Measurements from ENCODE around the gene DDA1. TPM values are rescaled to one million over a fixed set of nuclear protein-coding genes. Genes with fewer than 3 reads are reported as not detected.

The DDA1 gene
- total RNA-seq, 1 donor from 2014 or later: 81.2 TPM

DNA sequence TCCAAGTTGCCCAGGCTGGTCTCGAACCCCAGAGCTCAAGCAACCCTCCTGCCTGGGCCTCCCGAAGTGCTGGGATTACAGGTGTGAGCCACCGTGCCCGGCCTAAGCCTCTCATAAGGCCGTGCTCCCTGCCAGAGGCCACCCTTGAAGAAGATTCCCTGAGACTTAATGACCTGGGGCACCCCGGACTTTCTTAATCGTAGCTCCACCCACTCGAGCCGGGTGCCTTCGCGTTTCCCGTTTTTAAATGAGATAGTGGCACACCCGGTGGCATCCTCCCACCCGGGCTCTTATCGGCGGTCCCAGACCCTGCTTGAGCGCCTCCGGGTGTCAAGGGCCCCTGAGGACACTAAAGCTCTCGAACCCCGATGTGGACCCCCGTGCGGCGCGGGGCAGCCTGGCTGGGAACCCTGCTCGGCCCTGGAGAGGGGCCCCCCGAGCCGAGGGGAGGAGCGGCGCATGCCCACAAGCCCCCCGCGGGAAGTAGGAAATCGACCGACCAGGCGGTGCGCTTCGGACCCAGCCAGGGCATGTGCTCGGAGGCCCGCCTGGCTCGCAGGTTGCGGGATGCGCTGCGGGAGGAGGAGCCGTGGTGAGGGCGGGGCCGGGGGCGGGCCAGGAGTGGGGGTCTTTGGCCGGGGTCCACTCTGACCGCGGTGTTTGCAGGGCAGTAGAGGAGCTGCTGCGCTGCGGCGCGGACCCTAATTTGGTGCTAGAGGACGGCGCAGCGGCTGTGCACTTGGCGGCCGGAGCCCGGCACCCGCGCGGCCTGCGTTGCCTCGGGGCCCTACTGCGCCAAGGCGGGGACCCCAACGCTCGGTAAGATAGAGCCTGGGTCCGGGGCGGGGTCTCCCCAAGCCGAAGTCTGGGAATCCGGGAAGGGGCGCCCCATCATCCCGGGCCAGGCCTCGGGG, 27.7 kb upstream of the DDA1 start, which contains the start of gene ANKLE1:
Gene ANKLE1 (plus strand): TSS at position 511 of the 914 bp plus-strand sequence. CDS start 20 bp downstream, at position 531.
- TF ChIP-seq, protein P1, sequence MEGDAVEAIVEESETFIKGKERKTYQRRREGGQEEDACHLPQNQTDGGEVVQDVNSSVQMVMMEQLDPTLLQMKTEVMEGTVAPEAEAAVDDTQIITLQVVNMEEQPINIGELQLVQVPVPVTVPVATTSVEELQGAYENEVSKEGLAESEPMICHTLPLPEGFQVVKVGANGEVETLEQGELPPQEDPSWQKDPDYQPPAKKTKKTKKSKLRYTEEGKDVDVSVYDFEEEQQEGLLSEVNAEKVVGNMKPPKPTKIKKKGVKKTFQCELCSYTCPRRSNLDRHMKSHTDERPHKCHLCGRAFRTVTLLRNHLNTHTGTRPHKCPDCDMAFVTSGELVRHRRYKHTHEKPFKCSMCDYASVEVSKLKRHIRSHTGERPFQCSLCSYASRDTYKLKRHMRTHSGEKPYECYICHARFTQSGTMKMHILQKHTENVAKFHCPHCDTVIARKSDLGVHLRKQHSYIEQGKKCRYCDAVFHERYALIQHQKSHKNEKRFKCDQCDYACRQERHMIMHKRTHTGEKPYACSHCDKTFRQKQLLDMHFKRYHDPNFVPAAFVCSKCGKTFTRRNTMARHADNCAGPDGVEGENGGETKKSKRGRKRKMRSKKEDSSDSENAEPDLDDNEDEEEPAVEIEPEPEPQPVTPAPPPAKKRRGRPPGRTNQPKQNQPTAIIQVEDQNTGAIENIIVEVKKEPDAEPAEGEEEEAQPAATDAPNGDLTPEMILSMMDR (IDR thresholded peaks at IDR 0.05; ENCODE audit: partially characterized antibody, unreplicated experiment): no peak
- H3K36me3 Mint-ChIP-seq (ENCODE audit: unreplicated experiment): no peaks in the 10 kb centered on the region
- peaks cover 2% of the 10 kb centered on the region for H3K4me1 Mint-ChIP-seq (ENCODE audit: low read depth, unreplicated experiment)
- peak within 1 kb of the TSS; percentile 84 for H3K4me3 Mint-ChIP-seq (ENCODE audit: unreplicated experiment)
- H3K27ac Mint-ChIP-seq (ENCODE audit: unreplicated experiment): peak within 1 kb of the TSS; percentile 79
- DNase-seq: peak; percentile 78
- H3K27me3 Mint-ChIP-seq (ENCODE audit: unreplicated experiment): peaks cover 2% of the 10 kb centered on the region
- peaks cover 2% of the 10 kb centered on the region for H3K9me3 Mint-ChIP-seq (ENCODE audit: unreplicated experiment)

DNA sequence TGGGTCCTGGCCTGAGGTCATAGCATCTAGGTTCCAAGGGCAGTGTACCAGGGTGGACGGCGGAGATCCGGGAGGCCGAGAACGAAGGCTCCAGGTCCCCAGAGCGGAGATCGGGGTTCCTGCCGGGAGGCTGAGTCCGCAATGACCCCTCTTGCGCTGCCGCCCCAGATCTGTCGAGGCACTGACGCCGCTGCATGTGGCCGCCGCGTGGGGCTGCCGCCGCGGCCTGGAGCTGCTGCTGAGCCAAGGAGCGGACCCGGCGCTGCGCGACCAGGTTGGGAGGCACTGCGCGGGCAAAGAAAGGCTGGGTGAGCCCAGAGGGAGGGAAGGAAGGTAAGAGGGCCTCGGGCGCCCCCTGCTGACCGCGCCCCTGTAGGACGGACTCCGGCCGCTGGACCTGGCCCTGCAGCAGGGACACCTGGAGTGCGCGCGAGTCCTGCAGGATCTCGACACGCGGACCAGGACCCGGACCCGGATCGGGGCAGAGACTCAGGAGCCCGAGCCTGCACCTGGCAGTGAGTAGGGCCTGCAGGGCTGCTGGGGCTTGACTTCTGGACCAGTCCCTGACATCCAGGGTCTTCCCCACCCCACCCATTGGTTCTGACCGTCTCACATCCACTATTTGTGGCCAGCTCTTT, 26.8 kb upstream of the DDA1 start:
- TF ChIP-seq, protein P1 (IDR thresholded peaks at IDR 0.05; ENCODE audit: partially characterized antibody, unreplicated experiment): peak; percentile 94
- Mint-ChIP-seq H3K27ac (ENCODE audit: unreplicated experiment) (peak overlapping the region; percentile 79), H3K36me3 (ENCODE audit: unreplicated experiment) (no peaks in the 10 kb centered on the region), H3K4me1 (ENCODE audit: low read depth, unreplicated experiment) (peaks cover 2% of the 10 kb centered on the region), H3K9me3 (ENCODE audit: unreplicated experiment) (peaks cover 2% of the 10 kb centered on the region), H3K27me3 (ENCODE audit: unreplicated experiment) (peaks cover 2% of the 10 kb centered on the region), H3K4me3 (ENCODE audit: unreplicated experiment) (peak overlapping the region; percentile 84)
- peak; percentile 92 for DNase-seq

DNA sequence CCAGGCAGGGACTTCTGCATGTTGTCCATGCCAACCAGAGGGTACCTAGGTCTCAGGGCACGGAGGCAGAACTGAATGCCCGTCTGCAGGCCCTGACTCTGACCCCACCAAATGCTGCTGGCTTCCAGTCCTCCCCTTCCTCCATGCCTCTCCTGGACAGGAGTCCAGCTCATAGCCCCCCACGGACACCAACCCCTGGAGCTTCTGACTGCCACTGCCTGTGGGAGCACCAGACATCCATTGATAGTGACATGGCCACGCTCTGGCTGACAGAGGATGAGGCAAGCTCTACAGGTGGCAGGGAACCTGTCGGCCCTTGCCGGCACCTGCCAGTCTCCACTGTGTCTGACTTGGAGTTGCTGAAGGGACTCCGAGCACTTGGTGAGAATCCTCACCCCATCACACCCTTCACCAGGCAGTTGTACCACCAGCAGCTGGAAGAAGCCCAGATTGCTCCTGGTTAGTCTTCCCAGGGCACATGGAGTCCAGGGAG, 25.8 kb upstream of the DDA1 start:
- no peak for DNase-seq
- TF ChIP-seq, protein P1 (IDR thresholded peaks at IDR 0.05; ENCODE audit: partially characterized antibody, unreplicated experiment): no peak
- Mint-ChIP-seq H3K27me3 (ENCODE audit: unreplicated experiment) (peaks cover 2% of the 10 kb centered on the region), H3K36me3 (ENCODE audit: unreplicated experiment) (no peaks in the 10 kb centered on the region), H3K27ac (ENCODE audit: unreplicated experiment) (no peak overlapping the region), H3K4me1 (ENCODE audit: low read depth, unreplicated experiment) (peaks cover 2% of the 10 kb centered on the region), H3K9me3 (ENCODE audit: unreplicated experiment) (peaks cover 2% of the 10 kb centered on the region), H3K4me3 (ENCODE audit: unreplicated experiment) (no peak overlapping the region)

DNA sequence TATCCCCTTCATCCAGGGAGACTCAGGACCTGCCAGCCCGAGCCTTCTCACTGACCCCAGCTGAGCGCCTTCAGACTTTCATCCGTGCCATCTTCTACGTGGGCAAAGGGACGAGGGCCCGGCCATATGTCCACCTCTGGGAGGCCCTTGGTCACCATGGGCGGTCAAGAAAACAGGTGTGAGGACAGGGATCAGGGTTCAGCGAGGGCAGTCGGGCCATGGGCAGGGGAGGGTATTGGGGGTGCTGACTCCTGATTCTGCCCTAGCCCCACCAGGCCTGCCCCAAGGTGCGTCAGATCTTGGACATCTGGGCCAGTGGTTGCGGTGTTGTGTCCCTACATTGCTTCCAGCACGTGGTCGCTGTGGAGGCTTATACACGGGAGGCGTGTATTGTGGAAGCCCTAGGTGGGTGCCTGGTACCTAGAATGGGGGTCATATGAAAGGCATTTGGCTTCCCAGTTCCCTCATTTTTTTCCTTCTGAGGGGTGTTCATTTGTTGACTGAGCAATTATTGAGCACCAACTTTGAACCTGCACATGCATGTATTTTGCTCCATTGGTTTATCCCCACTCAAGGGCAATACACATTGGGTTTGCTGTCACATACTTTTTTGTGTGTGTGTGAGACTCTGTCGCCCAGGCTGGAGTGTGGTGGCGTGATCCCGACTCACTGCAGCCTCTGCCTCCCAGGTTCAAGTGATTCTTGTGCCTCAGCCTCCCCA, 23.8 kb upstream of the DDA1 start:
- TF ChIP-seq, protein P1 (IDR thresholded peaks at IDR 0.05; ENCODE audit: partially characterized antibody, unreplicated experiment): no peak
- Mint-ChIP-seq H3K36me3 (ENCODE audit: unreplicated experiment) (no peaks in the 10 kb centered on the region), H3K4me3 (ENCODE audit: unreplicated experiment) (no peak overlapping the region), H3K9me3 (ENCODE audit: unreplicated experiment) (peaks cover 6% of the 10 kb centered on the region), H3K27ac (ENCODE audit: unreplicated experiment) (no peak overlapping the region), H3K4me1 (ENCODE audit: low read depth, unreplicated experiment) (peaks cover 2% of the 10 kb centered on the region), H3K27me3 (ENCODE audit: unreplicated experiment) (no peaks in the 10 kb centered on the region)
- DNase-seq: no peak

Measured in glutamatergic neuron (in vitro differentiated cells).